Activated T-helper 1 cell treated with Interleukin-2 at 50 U/mL for 16 hours (primary cell): Measurements from ENCODE around the gene PDZD2.

Experiments used
- DNase-seq: peaks from one replicate; pipeline ENCODE4 v3.0.0-alpha.2; 2020; ENCODE audit warnings: low read depth

PDZD2 gene

DNA sequence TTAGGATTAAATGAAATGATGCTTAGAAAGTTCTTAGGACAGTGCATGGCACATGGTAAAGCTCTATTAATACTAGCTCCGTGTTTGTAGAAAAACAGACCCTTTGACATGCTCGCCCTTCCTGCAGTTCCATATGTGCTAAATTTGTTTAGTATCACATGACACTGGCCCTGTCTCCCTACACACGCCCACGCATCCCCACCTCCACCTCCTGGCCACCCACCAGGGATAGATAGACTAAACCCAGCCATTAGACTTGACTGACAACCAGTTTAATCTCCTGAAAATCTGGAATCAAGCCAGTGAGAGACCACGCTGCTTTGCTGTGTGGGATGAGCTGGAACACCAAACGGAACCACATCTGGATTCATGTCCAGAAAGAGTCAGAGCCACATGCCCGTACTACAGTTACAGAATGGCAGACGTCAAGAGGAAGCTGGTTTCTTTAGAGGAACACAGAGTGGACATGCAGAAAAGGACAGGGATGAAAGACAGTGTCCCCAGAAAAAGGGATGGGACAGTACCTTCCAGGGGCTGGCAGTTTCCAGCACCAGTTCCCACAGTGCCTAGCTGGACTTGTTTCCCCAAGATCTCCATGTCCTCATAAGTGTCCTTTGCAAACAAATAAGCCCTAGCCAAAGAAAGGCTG is 186.1 kb downstream of the PDZD2 start:
- no peak for DNase-seq

DNA sequence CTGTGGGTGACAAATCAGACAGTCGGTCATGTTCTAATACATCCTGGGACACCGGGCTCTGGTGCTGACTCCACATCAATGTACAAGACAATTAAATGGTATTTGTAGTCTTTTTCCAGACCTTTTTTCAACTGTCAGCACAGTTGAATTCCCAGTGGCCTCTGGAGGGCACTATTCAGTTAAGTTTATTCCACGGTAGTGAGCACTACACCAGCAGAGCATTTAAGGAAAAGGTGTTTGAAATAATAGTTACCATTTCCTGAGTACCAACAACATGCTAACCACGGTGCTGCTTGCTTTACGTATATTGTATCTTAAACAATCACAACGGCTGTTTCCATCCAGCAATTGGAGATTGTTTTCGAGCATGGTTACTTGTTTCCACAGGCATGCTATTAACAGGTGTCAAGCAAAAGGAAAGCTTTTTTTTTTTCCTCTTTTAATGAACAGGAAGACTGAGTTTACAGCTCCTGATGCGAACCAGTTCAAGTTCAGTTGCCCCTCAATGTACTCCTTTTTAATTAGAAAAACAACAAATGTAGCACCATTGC is 186.7 kb downstream of the PDZD2 start:
- DNase-seq, result no peak

DNA sequence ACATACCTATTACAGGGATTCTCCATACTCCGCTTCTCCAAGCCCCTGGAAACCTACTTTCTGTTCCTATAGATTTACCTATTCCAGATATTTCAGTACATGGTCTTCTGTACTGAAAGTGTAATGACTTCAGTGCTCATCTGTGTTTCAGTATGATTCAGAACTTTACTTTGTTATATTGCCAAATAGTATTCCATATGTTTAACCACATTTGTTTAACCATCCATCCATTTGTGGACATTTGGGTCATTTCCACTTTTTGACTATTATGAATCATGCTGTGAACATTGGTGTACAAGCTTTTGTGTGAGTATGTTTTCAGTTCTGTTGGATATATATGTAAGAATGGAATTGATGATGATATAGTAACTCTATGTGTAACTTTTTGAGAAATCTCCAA is 188.9 kb downstream of the PDZD2 start:
- DNase-seq, result no peak

DNA sequence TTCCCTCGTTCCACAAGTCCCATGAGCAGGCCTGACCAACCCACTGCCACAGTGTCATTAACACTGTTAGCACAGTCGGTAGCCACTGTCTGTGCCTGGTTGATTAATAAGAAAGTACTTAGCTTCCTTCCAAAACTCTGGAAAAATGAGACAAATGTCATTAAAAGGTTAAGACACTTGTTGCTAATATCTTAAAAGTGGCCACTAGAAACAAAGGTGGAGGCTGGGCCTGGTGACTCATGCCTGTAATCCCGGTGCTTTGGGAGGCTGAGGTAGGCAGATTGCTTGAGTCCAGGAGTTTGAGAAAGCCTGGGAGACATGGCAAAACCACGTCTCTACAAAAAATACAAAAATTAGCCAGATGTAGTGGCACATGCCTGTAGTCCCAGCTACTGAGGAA is 194.0 kb downstream of the PDZD2 start:
- DNase-seq, result no peak

DNA sequence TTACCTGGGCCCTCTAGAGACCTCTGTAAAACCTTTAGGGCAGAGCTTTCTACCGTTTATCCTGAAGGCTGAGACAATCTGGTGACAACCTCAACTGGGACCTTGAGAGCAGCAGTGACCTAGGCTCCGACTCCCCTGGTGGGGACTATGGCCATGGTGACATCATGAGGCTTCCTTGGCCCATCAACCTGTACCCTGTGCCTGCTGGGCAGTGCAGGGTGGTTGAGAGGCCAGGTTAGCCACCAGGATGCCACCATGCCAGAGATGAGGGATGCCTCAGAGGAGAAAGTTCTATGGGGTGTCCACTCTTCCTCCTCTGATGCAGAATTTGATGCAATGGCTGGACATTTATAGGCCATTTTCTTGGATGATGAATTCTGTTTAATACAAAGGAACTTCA is 194.8 kb downstream of the PDZD2 start:
- no peak for DNase-seq

DNA sequence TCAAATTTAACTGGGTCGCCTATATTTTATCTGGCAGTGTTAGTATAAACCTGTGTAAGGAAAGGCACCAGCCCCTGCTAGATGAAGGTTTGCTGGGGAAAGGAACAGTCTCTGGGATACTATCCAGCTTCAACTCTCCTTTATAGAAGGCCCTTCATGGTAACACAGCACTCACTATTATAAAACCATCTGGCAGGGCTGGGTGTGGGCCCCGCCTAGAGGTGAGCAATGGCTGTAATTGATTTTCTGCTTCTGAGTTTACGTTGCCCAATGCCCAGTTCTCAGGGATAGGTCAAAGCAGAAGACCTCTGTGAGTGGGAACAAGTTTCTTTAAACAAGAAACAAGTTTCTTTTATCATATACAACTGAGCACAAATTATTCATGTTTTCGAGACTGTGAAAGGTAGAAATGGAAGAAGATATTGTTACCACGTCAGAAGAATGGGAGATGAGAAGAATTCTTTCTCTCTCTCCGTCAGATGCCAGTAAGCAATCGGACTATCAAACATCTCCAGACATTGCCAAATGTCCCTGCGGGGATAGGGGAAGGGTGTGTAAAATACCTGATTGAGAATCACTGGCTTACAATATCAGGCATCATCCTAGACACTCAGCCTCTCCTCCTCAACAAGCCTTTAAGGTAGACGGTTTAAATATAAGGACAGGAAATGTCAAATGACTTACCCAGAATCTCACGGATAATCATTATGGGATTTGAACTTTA is 205.9 kb downstream of the PDZD2 start:
- no peak for DNase-seq

DNA sequence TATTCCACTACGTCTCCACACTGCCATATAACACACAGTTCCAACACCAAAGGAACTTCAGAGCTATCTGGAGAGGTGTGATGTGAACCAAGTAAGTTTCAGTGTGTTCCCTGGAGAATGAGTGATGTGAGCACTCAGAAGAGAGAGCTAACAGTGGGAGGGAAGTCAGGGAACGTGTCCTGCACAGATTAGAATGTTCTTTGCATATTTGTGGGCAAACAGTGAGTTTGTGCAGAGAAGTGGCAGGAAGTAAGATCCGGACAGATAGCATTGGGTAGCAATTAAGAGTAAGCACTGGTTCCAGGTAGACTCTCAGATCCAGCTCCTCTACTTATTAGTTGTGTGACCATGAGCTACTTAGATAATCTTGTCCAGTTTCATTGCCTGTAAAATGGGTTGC is 206.4 kb downstream of the PDZD2 start:
- no peak for DNase-seq

DNA sequence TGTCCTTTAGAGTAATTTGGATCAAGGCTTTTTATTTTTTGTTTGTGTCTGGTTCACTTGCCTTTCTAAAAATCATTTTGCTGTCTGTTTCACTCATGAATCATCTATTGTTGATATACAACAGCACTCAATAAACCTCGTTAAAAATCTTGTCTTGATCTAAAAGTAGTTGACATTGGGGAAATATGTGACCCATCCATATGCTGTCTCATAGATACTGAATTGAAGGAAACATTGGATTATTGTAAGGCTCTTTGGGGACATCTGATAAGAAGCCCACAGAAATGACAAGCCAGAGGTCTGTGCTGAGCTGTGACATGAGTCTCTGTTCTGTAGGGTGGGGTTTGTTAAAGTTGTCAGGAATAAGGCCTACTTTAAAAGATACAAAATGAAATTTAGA is 208.0 kb downstream of the PDZD2 start:
- DNase-seq, result no peak

DNA sequence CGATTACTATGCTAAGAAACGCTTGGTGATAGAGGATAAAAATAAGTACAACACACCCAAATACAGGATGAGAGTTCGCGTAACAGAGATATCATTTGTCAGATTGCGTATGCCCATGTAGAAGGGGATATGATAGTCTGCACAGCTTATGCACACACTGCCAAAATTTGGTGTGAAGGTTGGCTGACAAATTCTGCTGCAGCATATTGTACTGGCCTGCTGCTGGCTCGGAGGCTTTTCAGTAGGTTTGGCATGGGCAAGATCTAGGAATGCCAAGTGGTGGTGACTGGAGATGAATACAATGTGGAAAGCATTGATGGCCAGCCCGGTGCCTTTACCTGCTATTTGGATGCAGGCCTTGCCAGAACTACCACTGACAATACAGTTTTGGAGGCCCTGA is 208.4 kb downstream of the PDZD2 start:
- DNase-seq, result no peak

DNA sequence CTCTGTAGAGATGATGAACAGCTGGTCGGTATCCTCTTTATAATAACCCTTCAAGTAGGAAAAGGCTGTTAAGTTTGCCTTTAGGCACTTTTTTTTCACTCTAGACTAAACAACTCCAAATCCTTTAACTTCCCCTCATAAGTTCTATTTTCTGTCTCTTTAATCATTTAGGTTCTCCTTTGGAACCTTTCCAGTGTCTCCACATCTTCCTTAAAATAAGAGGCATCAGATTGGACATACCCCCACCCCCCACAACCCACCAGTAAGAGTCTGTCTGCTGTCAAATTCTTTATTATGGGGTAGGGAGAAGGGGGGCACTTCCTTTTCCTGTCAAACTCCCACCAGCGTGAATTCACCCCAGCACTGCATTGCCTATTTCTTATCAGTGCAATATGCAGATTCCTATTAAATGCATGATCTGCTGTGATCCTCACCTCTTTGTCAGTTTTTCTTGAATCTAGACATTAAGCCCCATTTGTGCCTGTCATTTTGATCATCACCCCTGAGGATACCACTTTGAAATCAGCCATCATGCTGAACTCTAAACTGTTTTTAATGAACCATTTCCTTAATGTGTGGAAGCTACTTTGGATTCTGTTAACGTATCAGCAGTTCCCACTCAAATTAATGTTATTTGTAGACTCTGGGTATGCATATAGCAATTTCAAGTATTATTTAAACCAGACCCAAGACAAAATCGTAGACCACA is 212.2 kb downstream of the PDZD2 start:
- no peak for DNase-seq

DNA sequence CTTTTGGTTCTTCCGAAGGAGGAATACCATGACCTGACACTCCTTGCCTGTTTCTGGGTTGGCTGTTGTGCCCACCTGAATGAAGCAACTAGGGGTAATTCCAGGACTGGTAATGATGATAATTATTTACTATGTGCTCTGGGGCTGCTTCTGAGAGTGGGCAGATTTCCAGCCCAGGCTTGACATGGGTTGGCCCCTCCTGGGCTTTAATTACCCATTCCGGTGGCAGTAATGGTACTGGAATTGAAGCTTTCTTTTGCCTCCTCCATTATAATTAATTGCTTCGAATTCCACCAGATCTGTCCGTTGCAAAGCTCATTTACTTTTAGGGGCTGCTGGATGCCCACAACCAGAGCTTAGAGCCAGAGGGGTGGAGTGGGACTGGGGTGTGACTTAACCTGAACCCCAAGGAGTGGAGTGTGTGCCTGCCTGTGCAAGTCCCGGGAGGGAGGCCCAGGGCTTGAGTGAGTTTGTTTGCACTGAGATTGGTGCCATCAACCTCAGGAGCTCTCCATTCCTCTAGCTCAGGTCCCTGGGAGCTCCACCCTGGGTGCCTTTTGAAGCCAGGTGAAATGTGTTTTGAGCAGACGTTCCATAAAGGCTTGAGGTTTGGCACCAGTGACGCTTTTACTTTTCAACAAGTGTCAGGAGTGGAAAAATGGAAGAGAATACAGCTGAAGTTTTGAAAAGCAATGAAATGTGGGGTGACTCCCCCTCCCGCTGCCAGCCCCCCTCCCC is 214.6 kb downstream of the PDZD2 start:
- no peak for DNase-seq

DNA sequence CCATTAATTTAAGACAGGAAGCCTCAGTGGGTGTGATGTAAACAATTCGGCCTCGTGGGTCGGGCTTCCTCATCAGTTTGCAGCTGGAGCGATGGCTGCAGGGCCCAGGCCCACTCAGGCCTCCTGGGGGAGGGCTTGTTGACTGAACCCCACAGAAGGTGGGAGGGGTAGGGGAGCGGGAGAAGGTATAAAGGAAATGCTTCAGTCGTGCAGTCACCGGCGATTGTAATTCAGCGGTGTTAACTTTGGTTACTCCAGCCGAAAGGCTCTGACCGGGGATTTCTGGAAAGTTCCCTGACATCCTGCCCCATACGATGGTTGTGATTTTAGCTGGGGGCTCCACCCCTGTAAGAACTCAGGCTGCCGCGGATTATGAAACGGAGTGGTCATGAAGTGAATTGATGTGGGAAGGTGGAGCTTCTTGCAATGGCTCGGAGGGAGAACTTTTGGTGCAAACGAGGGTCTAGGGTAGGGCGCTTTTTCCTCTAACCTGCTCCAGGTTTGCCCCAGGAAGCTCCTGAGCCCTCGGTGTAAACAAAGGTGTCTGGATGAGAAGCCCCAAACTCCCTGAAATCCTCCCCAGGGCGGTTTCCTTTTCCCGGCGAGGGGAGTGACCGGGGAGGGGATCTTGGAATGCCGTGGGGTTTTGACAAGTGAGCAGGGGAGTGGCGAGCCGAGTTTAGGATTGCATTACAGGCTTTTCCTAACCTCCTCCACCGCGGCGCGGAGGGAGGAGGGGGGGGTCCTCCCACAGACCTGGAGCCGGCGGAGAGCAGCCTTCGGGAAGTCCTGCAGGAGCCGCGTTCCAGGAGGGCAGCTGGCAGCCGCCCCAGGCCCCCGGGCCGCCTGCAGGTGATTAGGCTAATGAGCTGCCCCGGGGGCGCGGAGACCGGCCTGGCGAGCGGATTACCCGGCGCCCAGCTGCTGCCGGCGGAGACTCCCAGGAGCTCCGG is 215.5 kb downstream of the PDZD2 start:
- no peak for DNase-seq

DNA sequence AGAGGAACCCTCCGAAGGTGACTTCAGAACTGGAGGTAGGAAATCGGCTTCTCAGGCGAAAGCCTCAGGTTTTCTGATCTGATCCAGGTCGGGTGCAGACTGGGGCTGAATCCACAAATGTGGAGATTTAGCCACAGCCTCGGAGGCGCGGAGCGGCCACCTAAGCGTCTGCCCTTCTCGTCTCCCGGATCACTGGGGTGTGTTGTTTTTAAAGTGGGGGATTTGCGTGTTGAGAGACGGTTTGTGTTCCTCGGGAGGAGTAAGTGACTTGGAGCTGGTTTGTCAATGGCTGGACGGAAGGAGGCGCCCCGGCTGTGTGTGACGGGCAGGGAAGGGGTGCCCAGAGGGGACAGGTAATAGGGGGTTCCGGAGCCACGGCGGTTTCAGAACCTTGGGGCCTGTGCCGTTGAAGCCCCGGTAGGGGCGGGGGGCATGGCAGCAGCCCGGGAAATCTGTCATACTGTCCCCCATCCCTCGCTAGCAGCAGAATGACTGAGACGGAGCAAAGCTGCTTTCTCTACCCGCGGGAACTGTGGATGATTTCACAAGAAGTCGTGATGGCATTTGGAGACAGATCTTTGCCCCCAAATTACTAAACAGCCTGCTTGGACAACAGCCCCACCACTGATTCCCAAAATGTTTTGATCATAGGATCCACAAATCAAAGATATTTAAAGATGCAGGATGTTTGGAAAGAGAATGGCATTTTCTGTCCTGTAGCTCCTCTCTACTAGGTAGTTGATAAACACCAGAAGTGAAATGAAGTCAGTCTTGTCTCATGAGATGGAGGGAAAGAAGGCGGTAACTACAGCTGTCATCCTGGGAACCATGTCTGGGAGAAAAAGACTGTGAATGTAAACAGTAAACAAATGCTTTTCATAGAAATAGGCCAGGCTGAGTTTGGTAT is 216.5 kb downstream of the PDZD2 start:
- no peak for DNase-seq

DNA sequence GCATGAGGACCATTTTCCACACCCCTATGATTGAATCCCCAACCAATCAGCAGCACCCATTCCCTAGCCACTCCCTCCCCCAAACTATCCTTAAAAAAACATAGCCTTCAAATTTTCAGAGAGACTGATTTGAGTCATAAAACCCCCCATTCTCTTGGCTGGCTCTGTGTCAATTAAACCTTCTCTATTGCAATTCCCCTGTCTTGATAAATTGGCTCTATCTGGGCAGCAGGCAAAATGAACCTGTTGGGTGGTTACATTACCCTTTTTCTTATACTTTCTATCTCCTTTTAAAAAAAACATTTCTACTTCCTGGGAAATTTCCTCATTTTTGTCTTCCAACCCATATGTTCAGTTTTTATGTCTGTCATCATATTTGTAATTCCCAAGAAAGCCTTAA is 220.2 kb downstream of the PDZD2 start:
- DNase-seq, result no peak

DNA sequence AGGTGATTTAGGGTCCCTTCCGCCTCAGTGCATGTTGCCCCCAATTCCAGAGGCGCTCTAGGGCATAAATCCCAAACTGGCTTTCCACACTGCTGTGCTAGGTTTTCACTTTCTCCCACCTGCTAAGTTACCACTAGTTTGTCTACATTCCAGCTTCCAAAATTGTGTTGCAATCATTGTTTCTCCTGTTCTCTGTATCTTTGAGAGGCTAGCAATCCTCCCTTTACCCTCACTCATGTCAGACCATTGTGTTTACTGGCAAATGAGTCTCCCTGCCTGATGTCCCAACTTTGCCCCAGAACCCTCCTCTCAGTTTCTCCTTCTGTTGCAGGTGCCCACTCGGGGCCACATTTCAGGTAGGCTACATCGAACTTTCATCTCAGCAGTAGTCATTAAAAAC is 221.3 kb downstream of the PDZD2 start:
- no peak for DNase-seq

DNA sequence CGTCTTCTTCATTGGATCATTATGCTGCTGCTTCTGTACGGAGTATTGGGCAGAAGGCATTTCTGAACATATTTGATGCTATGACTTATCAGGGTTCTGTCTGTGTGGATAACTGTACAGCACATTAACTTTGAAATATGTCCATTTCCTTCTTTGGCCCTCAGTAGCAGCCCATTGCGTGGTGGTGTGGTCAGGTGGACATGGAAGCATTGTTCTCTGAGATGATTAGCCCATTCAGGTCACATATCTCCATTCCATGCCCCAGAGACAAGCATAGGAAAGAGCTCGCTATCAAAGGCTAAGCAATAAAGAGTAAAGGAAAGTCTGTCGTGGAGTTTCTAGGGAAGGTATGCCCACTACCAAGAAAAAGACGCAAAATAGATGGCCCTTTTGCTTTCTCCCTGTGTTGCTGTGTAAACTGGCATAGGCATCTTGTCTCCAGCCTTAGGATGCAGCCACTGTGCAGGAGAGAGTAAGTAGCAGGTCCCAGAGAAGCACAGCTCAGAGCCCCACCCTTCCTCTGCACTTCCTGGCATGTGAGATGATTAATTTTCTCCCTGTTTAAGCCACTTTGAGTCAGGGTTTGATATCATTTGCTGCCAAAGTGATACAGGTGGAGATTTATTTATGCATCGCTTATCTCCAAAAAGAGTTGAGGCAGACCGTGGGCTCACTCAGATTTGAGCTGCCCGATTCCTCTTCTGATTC is 221.9 kb downstream of the PDZD2 start:
- DNase-seq, result no peak

DNA sequence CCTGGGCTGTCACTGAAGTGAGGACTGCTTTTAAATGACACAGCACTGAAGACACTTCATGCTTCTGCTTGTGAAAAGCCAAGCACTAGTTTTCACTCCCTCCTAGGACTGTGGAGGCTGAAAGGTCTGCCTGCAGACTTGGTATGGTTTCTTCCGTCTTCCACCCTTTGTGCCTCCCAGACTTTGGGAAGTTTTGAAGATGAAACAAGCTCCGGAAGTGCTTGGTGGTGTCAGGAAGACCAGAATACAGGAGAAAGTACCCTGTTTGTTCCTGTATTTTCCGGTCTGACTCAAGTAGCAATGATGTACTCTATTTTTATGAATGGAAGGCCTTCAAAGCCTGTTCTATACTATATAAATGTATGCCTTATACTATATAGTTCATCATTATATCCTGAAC is 222.7 kb downstream of the PDZD2 start:
- DNase-seq, result no peak

DNA sequence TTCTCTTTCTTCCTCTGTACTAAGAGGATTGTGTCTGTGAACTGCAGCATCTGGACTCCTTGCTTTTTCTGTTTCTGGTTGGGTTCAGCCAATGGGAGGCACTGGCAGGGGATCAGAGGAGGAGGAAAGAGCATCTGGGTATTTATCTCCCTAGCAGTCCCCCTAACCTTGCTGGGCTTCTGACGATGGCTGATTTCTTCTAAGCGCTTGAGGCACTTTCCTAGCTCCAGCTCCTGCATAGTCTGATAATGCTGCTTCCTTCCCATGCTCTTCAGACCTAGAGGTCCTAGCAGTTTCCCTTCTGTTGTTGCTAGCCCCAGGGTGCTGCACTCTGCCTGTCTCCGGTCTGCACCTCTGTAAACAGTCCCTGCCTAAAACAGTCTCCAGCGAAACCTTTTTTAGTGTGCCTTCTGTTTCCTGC is 225.1 kb downstream of the PDZD2 start:
- DNase-seq, result no peak

DNA sequence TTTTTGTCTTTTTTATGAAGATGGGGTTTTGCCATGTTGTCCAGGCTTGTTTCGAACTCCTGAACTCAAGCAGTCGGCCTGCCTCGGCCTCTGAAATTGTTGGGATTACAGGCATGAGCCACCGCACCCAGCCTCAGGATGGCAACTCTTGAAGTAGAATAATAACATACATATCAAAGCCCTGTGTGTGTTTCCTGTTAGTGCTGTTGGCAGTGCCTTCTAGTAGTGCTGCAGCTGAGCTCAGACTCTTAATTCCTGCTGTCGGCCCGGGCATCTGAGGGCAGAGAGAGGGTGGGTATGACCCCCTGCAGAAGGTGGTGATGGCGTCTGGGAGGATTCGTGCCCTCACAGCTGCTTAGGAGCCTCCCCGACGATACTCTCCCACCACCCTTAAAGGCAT is 227.2 kb downstream of the PDZD2 start:
- DNase-seq, result no peak

DNA sequence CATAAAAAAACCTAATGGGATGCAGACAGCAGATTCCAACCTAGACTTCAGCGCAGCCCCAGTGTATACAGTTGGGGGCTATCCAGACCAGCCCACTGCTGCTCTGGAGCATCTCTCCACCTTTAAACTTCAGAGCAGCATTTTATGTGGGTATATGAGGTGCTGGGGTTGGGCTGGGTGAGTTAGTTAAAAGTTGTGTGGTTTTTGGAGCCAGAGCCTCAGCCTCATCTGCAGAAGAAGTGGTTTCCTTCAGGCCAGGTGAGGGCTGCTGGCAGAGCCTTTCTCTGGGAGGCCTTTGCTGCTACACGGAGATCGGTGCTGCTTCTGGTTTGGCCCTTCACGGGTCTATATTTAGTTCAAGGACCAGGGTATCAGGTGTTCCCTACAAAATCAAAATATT is 228.3 kb downstream of the PDZD2 start:
- no peak for DNase-seq
